ENCODE measurements around the gene ANAPC4. TPM values are rescaled to one million over a fixed set of nuclear protein-coding genes. Genes with fewer than 3 reads are reported as not detected.

Gene ANAPC4
- polyA plus RNA-seq, 1 donor from 2014 or later, result 78.1 TPM

- Histone ChIP-seq H3K4me3 (ENCODE audit: low read length) (no peak overlapping the region), H3K79me2 (replicated peaks; ENCODE audit: insufficient read depth, low read length) (no peaks in the 10 kb centered on the region), H3K27ac (ENCODE audit: low read length) (no peak overlapping the region)
Observed at GRCh38 chr4:25441519-25442117, 64.6 kb downstream of the ANAPC4 start.

GRCh38 chr4:25442863-25443307, 65.8 kb downstream of the ANAPC4 start:
- Histone ChIP-seq H3K27me3 (ENCODE audit: insufficient read depth, low read depth, low read length) (no peaks in the 10 kb centered on the region), H3K9ac (ENCODE audit: low read length) (no peak overlapping the region), H3K79me2 (replicated peaks; ENCODE audit: insufficient read depth, low read length) (no peaks in the 10 kb centered on the region), H3K27ac (ENCODE audit: low read length) (no peak overlapping the region), H4K20me1 (ENCODE audit: insufficient read depth) (no peaks in the 10 kb centered on the region), H3K4me2 (ENCODE audit: low read length) (no peak overlapping the region), H3K4me3 (ENCODE audit: low read length) (no peak overlapping the region), H2AFZ (ENCODE audit: low read depth, low read length) (no peak overlapping the region), H3K36me3 (ENCODE audit: insufficient read depth, low read length) (no peaks in the 10 kb centered on the region), H3K9me3 (ENCODE audit: low read length) (no peaks in the 10 kb centered on the region), H3K9me2 (ENCODE audit: insufficient read depth, low read length) (no peaks in the 10 kb centered on the region), H3F3A (ENCODE audit: insufficient read depth, low read length, poor library complexity, severe bottlenecking) (no peaks in the 10 kb centered on the region)
- no peak for TF ChIP-seq EZH2 (IDR thresholded peaks at IDR 0.05; ENCODE audit: borderline replicate concordance, insufficient read depth, low read length, poor library complexity, severe bottlenecking)
- TF ChIP-seq REST (IDR thresholded peaks at IDR 0.05; ENCODE audit: borderline replicate concordance), result no peak
- no peak for TF ChIP-seq EP300 (conservative IDR thresholded peaks at IDR 0.05; ENCODE audit: poor library complexity, severe bottlenecking)
- no peak for TF ChIP-seq CTCF (IDR thresholded peaks at IDR 0.05; ENCODE audit: poor library complexity, severe bottlenecking)
- TF ChIP-seq MXI1 (conservative IDR thresholded peaks at IDR 0.05; ENCODE audit: poor library complexity, severe bottlenecking), result no peak
- TF ChIP-seq RAD21 (conservative IDR thresholded peaks at IDR 0.05), result no peak
- no peak for TF ChIP-seq POLR2AphosphoS5 (IDR thresholded peaks at IDR 0.05)
- TF ChIP-seq TAF1 (IDR thresholded peaks at IDR 0.05; ENCODE audit: low read depth), result no peak

More at GRCh38 chr4:25441519-25442117, 64.6 kb downstream of the ANAPC4 start:
- Histone ChIP-seq H3K36me3 (ENCODE audit: insufficient read depth, low read length) (no peaks in the 10 kb centered on the region), H3K9ac (ENCODE audit: low read length) (no peak overlapping the region), H3F3A (ENCODE audit: insufficient read depth, low read length, poor library complexity, severe bottlenecking) (no peaks in the 10 kb centered on the region), H3K4me2 (ENCODE audit: low read length) (no peak overlapping the region), H3K27me3 (ENCODE audit: insufficient read depth, low read depth, low read length) (no peaks in the 10 kb centered on the region), H3K9me3 (ENCODE audit: low read length) (no peaks in the 10 kb centered on the region), H3K9me2 (ENCODE audit: insufficient read depth, low read length) (no peaks in the 10 kb centered on the region), H4K20me1 (ENCODE audit: insufficient read depth) (no peaks in the 10 kb centered on the region), H2AFZ (ENCODE audit: low read depth, low read length) (no peak overlapping the region)
- TF ChIP-seq RAD21 (conservative IDR thresholded peaks at IDR 0.05), result peak; percentile 88
- TF ChIP-seq EP300 (conservative IDR thresholded peaks at IDR 0.05; ENCODE audit: poor library complexity, severe bottlenecking), result no peak
- peak; percentile 84 for TF ChIP-seq CTCF (IDR thresholded peaks at IDR 0.05; ENCODE audit: poor library complexity, severe bottlenecking)
- peak; percentile 93 for TF ChIP-seq SMC3 (conservative IDR thresholded peaks at IDR 0.05; ENCODE audit: poor library complexity)

Measured in neural cell (in vitro differentiated cells).